SK-N-SH (cell line): ENCODE measurements around the gene RDH12. TPM values are rescaled to one million over a fixed set of nuclear protein-coding genes. Genes with fewer than 3 reads are reported as not detected.

Source experiments
- CTCF ChIA-PET: fragments of 300-600, 350-600 bp; formaldehyde crosslinking; extraction: SDS; loops from one replicate; lab custom pipeline; 2021; lab: Yijun Ruan, JAX
- POLR2A ChIA-PET: fragments of 350-600 bp; sonication (Branson Sonifier 250); formaldehyde crosslinking; extraction: SDS; loops from one replicate; lab custom pipeline; 2020; ENCODE audit warnings: antibody characterized with exemption, inconsistent platforms; lab: Yijun Ruan, JAX
- DNase-seq: peaks from one replicate; pipeline ENCODE4 v3.0.0; 2012
- H2AFZ ChIP-seq: fragments of 200-600 bp; sonication (generic); 2 replicates; pipeline ENCODE4 v1.8.1; 2016; ENCODE audit warnings: antibody characterized with exemption, mild to moderate bottlenecking, low read depth
- H3F3A ChIP-seq: fragments of 200-600 bp; sonication (generic); replicated peaks from 2 replicates; pipeline ENCODE3; 2016; ENCODE audit warnings: antibody characterized with exemption, mild to moderate bottlenecking; ENCODE audit not compliant: insufficient read depth
- H3K27ac ChIP-seq, 2 experiments: fragments of 200-500 bp in 1 of 2; fragments of 200-600 bp in 1 of 2; sonication (Bioruptor generic) in 1 of 2; sonication (generic), shearing (Covaris generic) in 1 of 2; 2 replicates each; pipeline versions ENCODE4 v1.5.1 to v1.6.1; 2014 to 2016; ENCODE audit warnings: low read depth in 2 of 2, inconsistent platforms in 1 of 2, low read length in 1 of 2, mild to moderate bottlenecking in 1 of 2, mixed read lengths in 1 of 2
- H3K27me3 ChIP-seq: fragments of 200-600 bp; sonication (generic), shearing (Covaris generic); 2 replicates; pipeline ENCODE4 v1.6.1; 2016; ENCODE audit warnings: mixed run types; ENCODE audit not compliant: insufficient read depth
- H3K36me3 ChIP-seq, 2 experiments: fragments of 200-500 bp in 1 of 2; fragments of 200-600 bp in 1 of 2; sonication (Bioruptor generic) in 1 of 2; sonication (generic) in 1 of 2; replicated peaks in 1 of 2; 2 replicates each; pipeline versions ENCODE3 to v1.5.1; 2014 to 2016; ENCODE audit warnings: low read length in 1 of 2, mild to moderate bottlenecking in 1 of 2; ENCODE audit not compliant: insufficient read depth in 2 of 2, control insufficient read depth in 1 of 2
- H3K4me1 ChIP-seq, 2 experiments: fragments of 200-500 bp in 1 of 2; fragments of 200-600 bp in 1 of 2; sonication (Bioruptor generic) in 1 of 2; sonication (generic), shearing (Covaris generic) in 1 of 2; 2 replicates each; pipeline versions ENCODE4 v1.5.1 to v1.6.1; 2014 to 2016; ENCODE audit warnings: low read depth in 1 of 2, low read length in 1 of 2, mixed run types in 1 of 2; ENCODE audit not compliant: insufficient read depth in 2 of 2, control insufficient read depth in 1 of 2
- H3K4me2 ChIP-seq: fragments of 200-600 bp; sonication (generic), shearing (Covaris generic); 2 replicates; pipeline ENCODE4 v1.6.1; 2017; ENCODE audit warnings: mixed run types
- H3K4me3 ChIP-seq, 2 experiments: fragments of 200-500 bp in 1 of 2; fragments of 200-600 bp in 1 of 2; sonication (Bioruptor generic) in 1 of 2; sonication (generic), shearing (Covaris generic) in 1 of 2; 2 replicates each; pipeline versions ENCODE4 v1.5.1 to v1.8.1; 2014 to 2016; ENCODE audit warnings: low read depth in 2 of 2, inconsistent platforms in 1 of 2, low read length in 1 of 2, mild to moderate bottlenecking in 1 of 2, mixed read lengths in 1 of 2, moderate library complexity in 1 of 2
- H3K79me2 ChIP-seq: fragments of 200-600 bp; sonication (generic); 2 replicates; pipeline ENCODE4 v1.8.1; 2017; ENCODE audit warnings: mild to moderate bottlenecking; ENCODE audit not compliant: insufficient read depth
- H3K9ac ChIP-seq: fragments of 200-600 bp; sonication (generic); 2 replicates; pipeline ENCODE4 v1.6.1; 2017; ENCODE audit warnings: mixed run types
- H3K9me2 ChIP-seq: fragments of 200-600 bp; sonication (generic); 2 replicates; pipeline ENCODE4 v1.6.1; 2017; ENCODE audit warnings: mixed run types
- H3K9me3 ChIP-seq: fragments of 200-600 bp; sonication (generic); 2 replicates; pipeline ENCODE4 v1.6.1; 2017; ENCODE audit warnings: mixed run types, mild to moderate bottlenecking, moderate library complexity
- H4K20me1 ChIP-seq: fragments of 200-600 bp; sonication (generic); 2 replicates; pipeline ENCODE4 v1.6.1; 2017; ENCODE audit warnings: mild to moderate bottlenecking, mixed run types; ENCODE audit not compliant: insufficient read depth
- CHD2 ChIP-seq: fragments of 150-350 bp; IDR thresholded peaks from 2 replicates; pipeline ENCODE4 v1.6.1; 2018; ENCODE audit warnings: low read length; ENCODE audit not compliant: partially characterized antibody
- EP300 ChIP-seq, 2 experiments: IDR thresholded peaks; 2 replicates each; pipeline versions ENCODE4 v1.4.0 to v1.6.1; 2012; ENCODE audit warnings: borderline replicate concordance in 1 of 2, low read depth in 1 of 2, low read length in 1 of 2
- EZH2phosphoT487 ChIP-seq: fragments of 200-600 bp; sonication (generic); IDR thresholded peaks from 2 replicates; pipeline ENCODE4 v1.6.1; 2017; ENCODE audit warnings: low read depth, mixed run types, mild to moderate bottlenecking, antibody characterized with exemption, moderate library complexity, borderline replicate concordance
- FOXJ3 ChIP-seq: sonication (generic); formaldehyde crosslinking; IDR thresholded peaks from 2 replicates; pipeline ENCODE4 v1.5.1; 2020; ENCODE audit warnings: mild to moderate bottlenecking, missing genetic modification reagents
- FOXM1 ChIP-seq: IDR thresholded peaks from 2 replicates; pipeline ENCODE4 v1.4.0; 2012; ENCODE audit warnings: low read depth, mild to moderate bottlenecking
- JUND ChIP-seq: IDR thresholded peaks from 2 replicates; pipeline ENCODE4 v1.4.0; 2012
- MEF2A ChIP-seq: IDR thresholded peaks from 2 replicates; pipeline ENCODE4 v1.4.0; 2012; ENCODE audit warnings: low read depth, borderline replicate concordance
- NRF1 ChIP-seq: IDR thresholded peaks from 2 replicates; pipeline ENCODE4 v1.6.1; 2012; ENCODE audit warnings: low read depth, mild to moderate bottlenecking, low read length
- PBX3 ChIP-seq: IDR thresholded peaks from 2 replicates; pipeline ENCODE4; 2012
- RAD21 ChIP-seq: IDR thresholded peaks from 2 replicates; pipeline ENCODE4 v1.6.1; 2012; ENCODE audit warnings: mild to moderate bottlenecking, low read length
- RCOR1 ChIP-seq: fragments of 150-350 bp; IDR thresholded peaks from 2 replicates; pipeline ENCODE4 v1.6.1; 2017; ENCODE audit warnings: antibody characterized with exemption, low read length
- REST ChIP-seq: IDR thresholded peaks from 2 replicates; pipeline ENCODE4 v1.6.1; 2012; ENCODE audit warnings: mild to moderate bottlenecking, low read depth, low read length, moderate library complexity
- RFX5 ChIP-seq: IDR thresholded peaks from 2 replicates; pipeline ENCODE4 v1.6.1; 2012; ENCODE audit warnings: mild to moderate bottlenecking, improper control_type of control experiment, low read length
- RXRA ChIP-seq: IDR thresholded peaks from 2 replicates; pipeline ENCODE4 v1.4.0; 2012; ENCODE audit warnings: low read depth, mild to moderate bottlenecking, borderline replicate concordance
- SMC3 ChIP-seq: IDR thresholded peaks from 2 replicates; pipeline ENCODE4 v1.6.1; 2012; ENCODE audit warnings: low read depth, low read length, improper control_type of control experiment
- TAF1 ChIP-seq: IDR thresholded peaks from 2 replicates; pipeline ENCODE4 v1.6.1; 2012; ENCODE audit warnings: low read depth, mild to moderate bottlenecking, low read length, moderate library complexity, borderline replicate concordance
- USF1 ChIP-seq: IDR thresholded peaks from 2 replicates; pipeline ENCODE4 v1.4.0; 2012; ENCODE audit warnings: low read depth, borderline replicate concordance
- ZBTB33 ChIP-seq: IDR thresholded peaks from 2 replicates; pipeline ENCODE4 v1.4.0; 2012; ENCODE audit warnings: low read depth, borderline replicate concordance
- WGBS: methylation state at CpG from one replicate; pipeline ENCODE4 v1.1.6; 2017; ENCODE audit warnings: low lambda C conversion rate; 5-methylcytosine and 5-hydroxymethylcytosine counted together
- polyA plus RNA-seq, 3 experiments: library from polyadenylated mRNA; depleted of rRNA; stranded (reverse); fragments of >200 nt; gene quantifications; 2 replicates each; pipeline ENCODE4 v1.2.3, GENCODE V29; 2012
- TF ChIP-seq, protein P1 (sequence below): fragments of 200-600 bp; sonication (generic); IDR thresholded peaks from 2 replicates; pipeline ENCODE4 v1.6.1; 2017; ENCODE audit warnings: antibody characterized with exemption, mild to moderate bottlenecking, moderate library complexity
- TF ChIP-seq, protein P2 (sequence below): fragments of 150-350 bp; IDR thresholded peaks from 2 replicates; pipeline ENCODE4 v1.6.1; 2016; ENCODE audit warnings: mild to moderate bottlenecking, low read depth, low read length

Gene RDH12
- polyA plus RNA-seq, 1 of the 3 experiments (the other 2 are of a cell fraction) = not detected

- Histone ChIP-seq H3K9me3 (no peaks in the 10 kb centered on the region), H3K4me1 (no peaks in the 10 kb centered on the region), H3K79me2 (no peaks in the 10 kb centered on the region), H4K20me1 (no peaks in the 10 kb centered on the region), H3K27me3 (no peaks in the 10 kb centered on the region), H3K27ac (no peak overlapping the region), H3K36me3 (peaks cover 69 to 78% of the 10 kb centered on the region in 2 experiments), H3K9me2 (no peaks in the 10 kb centered on the region), H3K4me3 (no peak overlapping the region), H3K4me2 (no peak overlapping the region), H2AFZ (no peak overlapping the region), H3K9ac (no peak overlapping the region), H3F3A (no peaks in the 10 kb centered on the region)
- ChIA-PET POLR2A (no interaction called here), CTCF (interaction anchor here (1.2 to 1.5 kb wide), 2 partner anchors 69 to 346 kb away, joined by 3 to 4 read pairs; no protein-coding TSS in a partner anchor)
- 89% methylated on average over 5 of the region's 5 CpGs for WGBS
- TF ChIP-seq USF1 = no peak
- no peak for TF ChIP-seq REST
- no peak for TF ChIP-seq RFX5
- TF ChIP-seq NRF1 = no peak
- TF ChIP-seq EP300 (IDR thresholded peaks at IDR 0.05; ENCODE audit: borderline replicate concordance in 1 of 2, low read depth in 1 of 2, low read length in 1 of 2) = no peak
- TF ChIP-seq, protein P1, sequence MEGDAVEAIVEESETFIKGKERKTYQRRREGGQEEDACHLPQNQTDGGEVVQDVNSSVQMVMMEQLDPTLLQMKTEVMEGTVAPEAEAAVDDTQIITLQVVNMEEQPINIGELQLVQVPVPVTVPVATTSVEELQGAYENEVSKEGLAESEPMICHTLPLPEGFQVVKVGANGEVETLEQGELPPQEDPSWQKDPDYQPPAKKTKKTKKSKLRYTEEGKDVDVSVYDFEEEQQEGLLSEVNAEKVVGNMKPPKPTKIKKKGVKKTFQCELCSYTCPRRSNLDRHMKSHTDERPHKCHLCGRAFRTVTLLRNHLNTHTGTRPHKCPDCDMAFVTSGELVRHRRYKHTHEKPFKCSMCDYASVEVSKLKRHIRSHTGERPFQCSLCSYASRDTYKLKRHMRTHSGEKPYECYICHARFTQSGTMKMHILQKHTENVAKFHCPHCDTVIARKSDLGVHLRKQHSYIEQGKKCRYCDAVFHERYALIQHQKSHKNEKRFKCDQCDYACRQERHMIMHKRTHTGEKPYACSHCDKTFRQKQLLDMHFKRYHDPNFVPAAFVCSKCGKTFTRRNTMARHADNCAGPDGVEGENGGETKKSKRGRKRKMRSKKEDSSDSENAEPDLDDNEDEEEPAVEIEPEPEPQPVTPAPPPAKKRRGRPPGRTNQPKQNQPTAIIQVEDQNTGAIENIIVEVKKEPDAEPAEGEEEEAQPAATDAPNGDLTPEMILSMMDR = no peak
- no peak for TF ChIP-seq PBX3
- TF ChIP-seq, protein P2, sequence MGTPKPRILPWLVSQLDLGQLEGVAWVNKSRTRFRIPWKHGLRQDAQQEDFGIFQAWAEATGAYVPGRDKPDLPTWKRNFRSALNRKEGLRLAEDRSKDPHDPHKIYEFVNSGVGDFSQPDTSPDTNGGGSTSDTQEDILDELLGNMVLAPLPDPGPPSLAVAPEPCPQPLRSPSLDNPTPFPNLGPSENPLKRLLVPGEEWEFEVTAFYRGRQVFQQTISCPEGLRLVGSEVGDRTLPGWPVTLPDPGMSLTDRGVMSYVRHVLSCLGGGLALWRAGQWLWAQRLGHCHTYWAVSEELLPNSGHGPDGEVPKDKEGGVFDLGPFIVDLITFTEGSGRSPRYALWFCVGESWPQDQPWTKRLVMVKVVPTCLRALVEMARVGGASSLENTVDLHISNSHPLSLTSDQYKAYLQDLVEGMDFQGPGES = no peak
- TF ChIP-seq RAD21 = no peak
- TF ChIP-seq FOXJ3 (CRISPR knock-in tag) = no peak
- TF ChIP-seq RCOR1 = no peak
- TF ChIP-seq TAF1 = no peak
- TF ChIP-seq MEF2A = no peak
- TF ChIP-seq ZBTB33 = no peak
- TF ChIP-seq FOXM1 = no peak
- no peak for TF ChIP-seq EZH2phosphoT487
- no peak for TF ChIP-seq JUND
- no peak for TF ChIP-seq SMC3
- no peak for TF ChIP-seq RXRA
- no peak for TF ChIP-seq CHD2
- DNase-seq = no peak
These were observed 72.2 kb downstream of the RDH12 start for GRCh38 chr14:67773844-67774377.
